ENCODE results near the gene NOL12. TPM values are rescaled to one million over a fixed set of nuclear protein-coding genes. Genes with fewer than 3 reads are reported as not detected.

NOL12 gene
- total and polyA plus RNA-seq, 8 donors: 6.0 to 25.6 (median 10.3) TPM

DNA sequence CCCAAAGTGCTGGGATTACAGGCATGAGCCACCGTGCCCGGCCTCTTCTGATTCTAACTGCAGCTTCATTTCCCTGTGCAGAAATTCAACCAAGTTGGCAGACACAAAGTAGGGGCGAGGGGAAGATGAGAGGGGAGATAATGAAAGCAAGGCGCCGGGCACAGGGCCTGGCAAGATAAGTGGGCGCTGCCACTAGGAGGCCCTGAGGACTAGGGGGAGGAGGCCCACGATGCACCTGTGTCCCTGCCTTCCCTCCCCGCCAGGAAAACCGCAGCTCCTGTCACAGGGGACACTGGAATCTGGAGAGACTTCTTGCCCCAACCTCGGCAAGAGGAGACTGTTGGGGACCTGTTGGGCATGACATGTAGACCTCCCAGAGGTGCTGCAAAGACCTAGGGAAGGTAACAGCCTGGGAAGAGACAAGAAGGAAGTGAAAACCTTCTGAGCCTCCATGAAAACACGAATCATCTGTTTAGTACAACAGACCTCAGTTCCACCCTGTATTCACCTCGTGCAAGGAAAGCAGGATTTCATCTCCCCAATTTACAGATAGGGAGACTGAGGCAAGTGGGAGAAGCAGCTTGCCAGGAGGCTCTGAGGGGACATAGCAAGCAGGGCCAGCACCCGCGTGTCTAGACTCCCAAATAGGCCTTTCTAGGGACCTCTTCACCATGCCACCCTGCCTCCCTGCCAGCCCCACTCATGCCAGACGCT, 13.8 kb upstream of the NOL12 start:
- TF ChIP-seq, protein P1, sequence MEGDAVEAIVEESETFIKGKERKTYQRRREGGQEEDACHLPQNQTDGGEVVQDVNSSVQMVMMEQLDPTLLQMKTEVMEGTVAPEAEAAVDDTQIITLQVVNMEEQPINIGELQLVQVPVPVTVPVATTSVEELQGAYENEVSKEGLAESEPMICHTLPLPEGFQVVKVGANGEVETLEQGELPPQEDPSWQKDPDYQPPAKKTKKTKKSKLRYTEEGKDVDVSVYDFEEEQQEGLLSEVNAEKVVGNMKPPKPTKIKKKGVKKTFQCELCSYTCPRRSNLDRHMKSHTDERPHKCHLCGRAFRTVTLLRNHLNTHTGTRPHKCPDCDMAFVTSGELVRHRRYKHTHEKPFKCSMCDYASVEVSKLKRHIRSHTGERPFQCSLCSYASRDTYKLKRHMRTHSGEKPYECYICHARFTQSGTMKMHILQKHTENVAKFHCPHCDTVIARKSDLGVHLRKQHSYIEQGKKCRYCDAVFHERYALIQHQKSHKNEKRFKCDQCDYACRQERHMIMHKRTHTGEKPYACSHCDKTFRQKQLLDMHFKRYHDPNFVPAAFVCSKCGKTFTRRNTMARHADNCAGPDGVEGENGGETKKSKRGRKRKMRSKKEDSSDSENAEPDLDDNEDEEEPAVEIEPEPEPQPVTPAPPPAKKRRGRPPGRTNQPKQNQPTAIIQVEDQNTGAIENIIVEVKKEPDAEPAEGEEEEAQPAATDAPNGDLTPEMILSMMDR (IDR thresholded peaks at IDR 0.05): no peak
- FAIRE-seq: no peak
- Histone ChIP-seq H3K4me1 (peaks cover 0 to 22% (median 14%) of the 10 kb centered on the region in 3 donors), H3K27ac (no peak overlapping the region), H3K27me3 (no peaks in the 10 kb centered on the region), H3K4me3 (no peak overlapping the region), H3K36me3 (no peaks in the 10 kb centered on the region), H3K9me3 (no peaks in the 10 kb centered on the region)
- intact Hi-C loops (cut with DNase I): no loop called here
- DNase-seq: no peak
- ATAC-seq: no peak
- 60 to 61% methylated on average over 15 of the region's 15 CpGs for WGBS, 2 donors

DNA sequence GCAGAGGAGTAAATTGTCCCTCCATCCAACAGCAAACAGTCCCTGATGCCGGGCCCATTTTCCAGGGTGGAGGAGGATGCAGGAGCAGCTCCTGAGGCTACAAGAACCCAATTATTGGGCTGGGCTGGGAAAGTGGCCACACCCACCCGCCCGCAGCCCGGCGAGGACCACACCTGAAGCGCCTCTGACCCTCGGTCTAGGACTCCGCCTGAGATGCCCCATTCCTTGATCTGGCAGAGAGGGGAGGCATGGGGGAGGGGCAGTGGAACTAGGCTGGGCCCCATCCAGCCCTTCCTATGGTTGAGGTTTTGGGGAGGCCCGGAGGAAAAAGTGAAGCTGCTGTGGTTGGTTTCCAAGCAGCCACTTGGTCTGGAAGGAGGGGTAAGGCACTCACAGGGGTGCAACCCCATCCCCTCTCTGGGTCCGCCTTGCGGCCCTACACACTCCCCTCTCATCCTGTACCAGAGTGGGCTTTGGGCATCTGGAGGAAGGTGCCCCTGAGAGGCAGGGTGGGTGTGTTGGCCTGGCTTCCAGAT, 13.2 kb upstream of the NOL12 start:
- intact Hi-C loops (cut with DNase I): no loop called here
- DNase-seq (no peak), FAIRE-seq (no peak), ATAC-seq (no peak)
- no peaks in the 10 kb centered on the region for H3K27me3 ChIP-seq
- H3K4me1 ChIP-seq: peaks cover 0 to 28% (median 14%) of the 10 kb centered on the region in 3 donors
- TF ChIP-seq, protein P1 (IDR thresholded peaks at IDR 0.05): no peak
- 77 to 84% methylated on average over 11 of the region's 11 CpGs for WGBS, 2 donors
- H3K36me3 ChIP-seq: no peaks in the 10 kb centered on the region
- H3K27ac ChIP-seq: no peak overlapping the region
- H3K9me3 ChIP-seq: no peaks in the 10 kb centered on the region
- H3K4me3 ChIP-seq: no peak overlapping the region

DNA sequence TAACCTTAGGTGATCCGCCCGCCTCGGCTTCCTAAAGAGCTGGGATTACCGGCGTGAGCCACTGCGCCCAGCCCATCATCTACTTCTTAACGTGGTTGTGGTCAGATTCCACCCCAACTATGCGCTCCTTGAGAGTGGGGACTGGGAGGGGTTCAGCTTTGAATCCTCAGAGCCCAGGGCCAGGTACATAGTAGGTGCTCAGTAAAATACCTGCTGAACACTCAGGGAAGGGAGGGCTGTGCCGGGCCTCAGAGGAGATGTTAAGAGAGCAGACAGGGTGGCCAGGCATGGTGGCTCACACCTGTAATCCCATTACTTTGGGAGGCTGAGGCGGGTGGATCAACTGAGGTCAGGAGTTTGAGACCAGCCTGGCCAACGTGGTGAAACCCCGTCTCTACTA, 11.9 kb upstream of the NOL12 start:
- H3K27me3 ChIP-seq: no peaks in the 10 kb centered on the region
- WGBS, 2 donors: 88 to 89% methylated on average over 12 of the region's 12 CpGs
- no peak for FAIRE-seq
- peak overlapping the region in 2 of 4 donors; percentile 80 to 87 for H3K27ac ChIP-seq
- intact Hi-C loops (cut with DNase I): no loop called here
- peaks cover 0 to 29% (median 14%) of the 10 kb centered on the region in 3 donors for H3K4me1 ChIP-seq
- H3K36me3 ChIP-seq: no peaks in the 10 kb centered on the region
- no peak for DNase-seq
- no peaks in the 10 kb centered on the region for H3K9me3 ChIP-seq
- TF ChIP-seq, protein P1 (IDR thresholded peaks at IDR 0.05): no peak
- ATAC-seq: no peak
- no peak overlapping the region for H3K4me3 ChIP-seq

DNA sequence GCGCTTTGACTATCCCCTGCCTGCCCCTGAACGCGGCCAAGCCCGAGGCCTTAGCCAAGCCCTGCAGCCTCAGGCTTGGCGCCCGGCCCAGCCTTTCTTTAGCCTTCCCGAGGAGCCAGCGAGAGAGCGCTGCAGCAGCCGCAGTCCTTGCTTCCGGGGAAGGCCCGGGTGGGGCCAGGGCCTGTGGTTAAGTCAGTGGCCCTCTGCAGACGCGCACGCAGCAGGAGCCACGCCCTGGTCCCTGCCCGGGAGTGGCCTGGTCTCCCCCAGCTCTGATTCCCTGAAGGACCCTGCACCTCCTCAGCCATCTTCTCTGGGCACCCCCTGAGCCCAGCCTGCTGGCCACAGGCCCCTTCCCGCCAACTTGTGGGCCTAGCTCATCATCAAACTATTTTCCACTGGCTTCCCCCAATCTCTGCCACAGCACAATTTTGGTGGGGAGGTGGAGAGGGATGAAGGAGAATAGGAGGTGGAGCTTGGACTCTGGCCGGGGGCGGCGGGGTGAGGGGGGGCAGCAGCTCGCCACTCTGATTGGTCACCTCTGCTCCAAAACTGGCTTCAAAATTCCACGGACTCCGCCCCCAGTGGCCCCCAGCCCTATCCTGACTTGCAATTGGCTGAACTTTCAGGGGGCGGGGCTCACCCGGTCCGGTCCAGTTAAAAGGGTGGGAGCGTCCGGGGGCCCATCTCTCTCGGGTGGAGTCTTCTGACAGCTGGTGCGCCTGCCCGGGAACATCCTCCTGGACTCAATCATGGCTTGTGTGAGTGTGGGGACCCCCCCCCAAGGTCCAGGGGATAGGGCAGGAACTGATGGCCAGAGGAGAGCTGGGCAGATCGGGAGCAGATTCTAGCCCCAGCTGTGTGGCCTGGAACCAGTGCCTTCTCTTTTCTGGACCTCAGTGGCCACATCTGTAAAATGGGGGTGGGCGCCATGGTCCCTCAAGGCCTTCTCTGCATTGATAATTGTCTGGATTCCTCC, 10.9 kb upstream of the NOL12 start, which contains the start of gene LGALS1:
TSS of gene LGALS1 (plus strand) at position 686 of the 979 bp plus-strand sequence. CDS start at position 753, 67 bp downstream.
- Histone ChIP-seq H3K36me3 (no peaks in the 10 kb centered on the region), H3K4me3 (peak within 1 kb of the TSS; percentile 36 to 63 (median 48)), H3K27ac (peak within 1 kb of the TSS; percentile 3 to 87 (median 68)), H3K4me1 (peaks cover 0 to 29% (median 14%) of the 10 kb centered on the region in 3 donors), H3K9me3 (no peaks in the 10 kb centered on the region), H3K27me3 (no peaks in the 10 kb centered on the region)
- ATAC-seq (peak; percentile 58 to 85 (median 72)), DNase-seq (peak; percentile 64 to 94 (median 86)), FAIRE-seq (peak; percentile 75)
- intact Hi-C loops (cut with DNase I): no loop called here
- TF ChIP-seq, protein P1 (IDR thresholded peaks at IDR 0.05): no peak
- WGBS, 2 donors: 21 to 28% methylated on average over 34 of the region's 34 CpGs
